Breast epithelium (tissue), 3 donors: ENCODE measurements around the gene LGI4.

Experiments
- CTCF ChIP-seq, 3 donors: fragments of 450-650 bp; IDR thresholded peaks; one replicate each; pipeline ENCODE4 v1.5.1; 2016 to 2017; ENCODE audit warnings: antibody characterized with exemption in 3 of 3, mild to moderate bottlenecking in 3 of 3, moderate library complexity in 3 of 3
- POLR2A ChIP-seq: fragments of 450-650 bp; IDR thresholded peaks from one replicate; pipeline ENCODE4 v1.6.1; 2016; ENCODE audit warnings: antibody characterized with exemption, mild to moderate bottlenecking, moderate library complexity
- POLR2AphosphoS5 ChIP-seq, 3 donors: sonication (generic); formaldehyde crosslinking; IDR thresholded peaks; one replicate each; pipeline ENCODE4 v1.6.1; 2017; ENCODE audit warnings: antibody characterized with exemption in 3 of 3

DNA sequence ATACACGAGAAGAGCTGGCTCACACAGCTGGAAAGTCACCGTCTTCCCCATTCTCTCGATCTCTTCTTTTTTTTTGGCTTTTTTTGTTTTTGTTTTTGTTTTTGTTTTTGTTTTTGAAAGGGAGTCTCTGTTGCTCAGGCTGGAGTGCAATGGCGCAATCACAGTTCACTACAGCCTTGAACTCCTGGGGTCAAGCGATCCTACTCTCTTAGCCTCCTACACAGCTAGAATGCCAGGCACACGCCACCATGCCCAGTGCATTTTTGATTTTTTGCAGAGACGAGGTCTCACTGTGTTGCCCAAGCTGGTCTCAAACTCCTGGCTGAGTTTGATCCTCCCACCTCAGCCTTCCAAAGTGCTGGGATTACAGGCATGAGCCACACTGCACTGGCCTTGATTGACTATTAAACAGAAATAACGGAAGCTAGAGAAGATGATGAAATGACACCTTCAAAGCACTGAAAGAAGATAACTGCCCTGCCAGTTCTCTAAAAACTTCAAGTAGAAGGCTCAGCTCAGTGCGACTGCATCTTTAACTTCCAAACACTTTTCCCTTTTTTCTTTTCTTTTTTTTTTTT, 15.2 kb downstream of the LGI4 start:
- TF ChIP-seq CTCF (IDR thresholded peaks at IDR 0.05) = no peak
- no peak for TF ChIP-seq POLR2A
- no peak for TF ChIP-seq POLR2AphosphoS5 (IDR thresholded peaks at IDR 0.05)
